ENCODE results near the gene OR1D2. TPM values are rescaled to one million over a fixed set of nuclear protein-coding genes. Genes with fewer than 3 reads are reported as not detected.
"Not testable (repeated sequence)": the region's sequence is repeated elsewhere in the genome, so short reads cannot be mapped to it uniquely, and the experiment has no call there.

OR1D2 gene
- total and polyA plus RNA-seq, 2 donors (not counting 3 experiments of a cell fraction or from before 2014, with no cell fraction given) = not detected

- POLR2A ChIA-PET; H3K9me3 ChIP-seq (replicated peaks; ENCODE audit: control insufficient read depth, insufficient read depth, low read length); intact Hi-C loops (cut with micrococcal nuclease); H3K4me3 ChIP-seq (replicated peaks in 1 of 3; ENCODE audit: insufficient read depth in 1 of 3, low read depth in 1 of 3, low read length in 3 of 3); H3K27ac ChIP-seq (ENCODE audit: insufficient read depth, low read depth, low read length); H3K9me1 ChIP-seq (replicated peaks; ENCODE audit: control insufficient read depth, extremely low read depth, insufficient read depth, low read length); H3K36me3 ChIP-seq (ENCODE audit: control insufficient read depth in 2 of 2, extremely low read depth in 1 of 2, insufficient read depth in 2 of 2, low read length in 2 of 2); H3K4me1 ChIP-seq (ENCODE audit: control insufficient read depth, extremely low read depth, insufficient read depth, low read length); H3K79me2 ChIP-seq (ENCODE audit: control insufficient read depth, insufficient read depth, low read length); CTCF ChIA-PET; H3K27me3 ChIP-seq (ENCODE audit: control insufficient read depth in 2 of 2, insufficient read depth in 2 of 2, low read length in 2 of 2); BruUV-seq (replicated peaks); H2AFZ ChIP-seq (ENCODE audit: low read depth, low read length); H3K4me2 ChIP-seq (ENCODE audit: insufficient read depth, low read length); DNase-seq (ENCODE audit: low read depth, low spot score); FAIRE-seq; H3K9ac ChIP-seq (replicated peaks; ENCODE audit: extremely low read depth, insufficient read depth, low read length); dilution Hi-C loops (cut with MboI; ENCODE audit: extremely low pct_ligation_motif_present, low sequenced_read_pairs); H4K20me1 ChIP-seq (replicated peaks; ENCODE audit: control insufficient read depth, extremely low read depth, insufficient read depth, low read length): not testable (repeated sequence)
Observed at GRCh38 chr17:3063507-3063906, 40.7 kb downstream of the OR1D2 start, which contains the start of gene OR1D5. Gene OR1D5 (minus strand): TSS chr17:3063607. CDS start chr17:3063607, 0 bp downstream.

GRCh38 chr17:3062824-3063377, 41.3 kb downstream of the OR1D2 start:
- H3K4me2 ChIP-seq (ENCODE audit: insufficient read depth, low read length); H3K27me3 ChIP-seq (ENCODE audit: control insufficient read depth in 2 of 2, insufficient read depth in 2 of 2, low read length in 2 of 2); intact Hi-C loops (cut with micrococcal nuclease); H3K4me1 ChIP-seq (ENCODE audit: control insufficient read depth, extremely low read depth, insufficient read depth, low read length); H3K9me3 ChIP-seq (replicated peaks; ENCODE audit: control insufficient read depth, insufficient read depth, low read length); DNase-seq (ENCODE audit: low read depth, low spot score); H3K27ac ChIP-seq (ENCODE audit: insufficient read depth, low read depth, low read length); FAIRE-seq; H3K9ac ChIP-seq (replicated peaks; ENCODE audit: extremely low read depth, insufficient read depth, low read length); H3K36me3 ChIP-seq (ENCODE audit: control insufficient read depth in 2 of 2, extremely low read depth in 1 of 2, insufficient read depth in 2 of 2, low read length in 2 of 2); dilution Hi-C loops (cut with MboI; ENCODE audit: extremely low pct_ligation_motif_present, low sequenced_read_pairs); H3K4me3 ChIP-seq (replicated peaks in 1 of 3; ENCODE audit: insufficient read depth in 1 of 3, low read depth in 1 of 3, low read length in 3 of 3); H3K79me2 ChIP-seq (ENCODE audit: control insufficient read depth, insufficient read depth, low read length); CTCF ChIA-PET; POLR2A ChIA-PET; H2AFZ ChIP-seq (ENCODE audit: low read depth, low read length); H4K20me1 ChIP-seq (replicated peaks; ENCODE audit: control insufficient read depth, extremely low read depth, insufficient read depth, low read length); H3K9me1 ChIP-seq (replicated peaks; ENCODE audit: control insufficient read depth, extremely low read depth, insufficient read depth, low read length); BruUV-seq (replicated peaks): not testable (repeated sequence)

GRCh38 chr17:3054868-3055267, 49.4 kb downstream of the OR1D2 start:
- H3K4me1 ChIP-seq (ENCODE audit: control insufficient read depth, extremely low read depth, insufficient read depth, low read length); H3K36me3 ChIP-seq (ENCODE audit: control insufficient read depth in 2 of 2, extremely low read depth in 1 of 2, insufficient read depth in 2 of 2, low read length in 2 of 2); H3K79me2 ChIP-seq (ENCODE audit: control insufficient read depth, insufficient read depth, low read length); POLR2A ChIA-PET; H3K9me3 ChIP-seq (replicated peaks; ENCODE audit: control insufficient read depth, insufficient read depth, low read length); BruUV-seq (replicated peaks); H2AFZ ChIP-seq (ENCODE audit: low read depth, low read length); H3K9ac ChIP-seq (replicated peaks; ENCODE audit: extremely low read depth, insufficient read depth, low read length); dilution Hi-C loops (cut with MboI; ENCODE audit: extremely low pct_ligation_motif_present, low sequenced_read_pairs); FAIRE-seq; H3K9me1 ChIP-seq (replicated peaks; ENCODE audit: control insufficient read depth, extremely low read depth, insufficient read depth, low read length); H3K27me3 ChIP-seq (ENCODE audit: control insufficient read depth in 2 of 2, insufficient read depth in 2 of 2, low read length in 2 of 2); H3K27ac ChIP-seq (ENCODE audit: insufficient read depth, low read depth, low read length); H3K4me3 ChIP-seq (replicated peaks in 1 of 3; ENCODE audit: insufficient read depth in 1 of 3, low read depth in 1 of 3, low read length in 3 of 3); H3K4me2 ChIP-seq (ENCODE audit: insufficient read depth, low read length); CTCF ChIA-PET; H4K20me1 ChIP-seq (replicated peaks; ENCODE audit: control insufficient read depth, extremely low read depth, insufficient read depth, low read length); DNase-seq (ENCODE audit: low read depth, low spot score); intact Hi-C loops (cut with micrococcal nuclease): not testable (repeated sequence)
